Measurements from ENCODE around the gene GTPBP3. TPM values are rescaled to one million over a fixed set of nuclear protein-coding genes. Genes with fewer than 3 reads are reported as not detected.

GTPBP3 gene
- total and polyA plus RNA-seq, 5 donors from 2014 or later, result 5.2 to 26.1 (median 8.9) TPM

DNA sequence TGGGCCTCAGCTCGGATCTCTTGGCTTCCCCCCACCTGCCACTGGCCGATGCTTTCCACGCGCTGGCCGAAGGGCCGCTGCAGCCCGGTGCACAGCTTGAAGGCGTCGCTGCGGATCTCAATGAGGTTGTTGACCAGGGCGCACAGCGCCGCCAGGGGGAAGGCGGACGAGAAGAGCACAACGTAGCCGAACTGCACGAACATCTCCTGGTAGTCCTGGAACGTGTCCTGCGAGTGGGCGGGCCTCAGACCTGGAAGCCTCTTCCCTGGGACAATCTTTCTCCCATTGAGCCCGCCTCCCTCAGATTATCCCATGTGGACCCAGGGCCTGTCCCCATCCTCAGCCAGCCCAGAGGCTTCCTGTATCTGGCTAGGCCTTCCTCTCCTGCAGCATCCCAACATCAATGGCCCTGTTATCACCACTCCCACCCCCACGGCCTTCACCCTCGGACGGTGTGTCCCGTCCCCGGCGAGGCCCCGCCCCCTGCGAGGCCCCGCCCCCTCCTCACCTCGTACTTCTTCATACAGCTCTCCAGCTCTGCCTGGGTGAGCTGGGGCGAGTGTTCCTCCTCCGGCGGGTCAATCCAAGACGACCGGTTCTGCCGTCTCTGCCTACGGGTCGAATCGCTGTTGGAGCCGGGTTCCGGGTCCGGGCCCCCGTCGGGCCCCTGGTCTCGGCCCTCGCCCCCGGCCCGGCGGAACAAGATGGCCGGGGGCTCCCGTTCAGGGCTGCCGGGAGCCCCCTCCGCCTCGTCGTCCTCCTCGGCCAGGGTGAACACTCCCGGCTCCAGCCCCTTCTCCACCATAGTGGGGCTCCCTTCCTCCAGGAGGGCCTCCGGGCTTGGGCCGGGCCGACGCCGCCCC, 9.5 kb upstream of the GTPBP3 start:
- peak; percentile 65 to 71 for ATAC-seq (ENCODE audit: low read depth in 2 of 2)
- H3K9me3 ChIP-seq (ENCODE audit: control insufficient read depth in 2 of 2, low read length in 2 of 2), result no peaks in the 10 kb centered on the region
- peaks cover 6% of the 10 kb centered on the region for H3K27me3 Mint-ChIP-seq
- H3K27ac Mint-ChIP-seq, result peak overlapping the region in 2 of 3 donors; percentile 38 to 65
- no peaks in the 10 kb centered on the region for H3K9me3 Mint-ChIP-seq
- no peaks in the 10 kb centered on the region for H3K27me3 ChIP-seq (ENCODE audit: control insufficient read depth, insufficient read depth, low read length)
- DNase-seq, result peak; percentile 46 to 59 (median 55)
- H3K4me1 Mint-ChIP-seq, result peaks cover 0 to 19% (median 5%) of the 10 kb centered on the region in 4 donors
- H3K36me3 Mint-ChIP-seq, result no peaks in the 10 kb centered on the region
- H3K36me3 ChIP-seq (ENCODE audit: control insufficient read depth, insufficient read depth, low read length), result no peaks in the 10 kb centered on the region
- peaks cover 26% of the 10 kb centered on the region for H3K4me1 ChIP-seq (ENCODE audit: control insufficient read depth, insufficient read depth, low read length, poor library complexity, severe bottlenecking)
- H3K4me3 Mint-ChIP-seq, result peak overlapping the region; percentile 35 to 88 (median 81)
- peak overlapping the region; percentile 63 for H3K27ac ChIP-seq (ENCODE audit: insufficient read depth, low read length, poor library complexity, severe bottlenecking)
- H3K4me3 ChIP-seq (ENCODE audit: low read depth, low read length), result no peak overlapping the region

DNA sequence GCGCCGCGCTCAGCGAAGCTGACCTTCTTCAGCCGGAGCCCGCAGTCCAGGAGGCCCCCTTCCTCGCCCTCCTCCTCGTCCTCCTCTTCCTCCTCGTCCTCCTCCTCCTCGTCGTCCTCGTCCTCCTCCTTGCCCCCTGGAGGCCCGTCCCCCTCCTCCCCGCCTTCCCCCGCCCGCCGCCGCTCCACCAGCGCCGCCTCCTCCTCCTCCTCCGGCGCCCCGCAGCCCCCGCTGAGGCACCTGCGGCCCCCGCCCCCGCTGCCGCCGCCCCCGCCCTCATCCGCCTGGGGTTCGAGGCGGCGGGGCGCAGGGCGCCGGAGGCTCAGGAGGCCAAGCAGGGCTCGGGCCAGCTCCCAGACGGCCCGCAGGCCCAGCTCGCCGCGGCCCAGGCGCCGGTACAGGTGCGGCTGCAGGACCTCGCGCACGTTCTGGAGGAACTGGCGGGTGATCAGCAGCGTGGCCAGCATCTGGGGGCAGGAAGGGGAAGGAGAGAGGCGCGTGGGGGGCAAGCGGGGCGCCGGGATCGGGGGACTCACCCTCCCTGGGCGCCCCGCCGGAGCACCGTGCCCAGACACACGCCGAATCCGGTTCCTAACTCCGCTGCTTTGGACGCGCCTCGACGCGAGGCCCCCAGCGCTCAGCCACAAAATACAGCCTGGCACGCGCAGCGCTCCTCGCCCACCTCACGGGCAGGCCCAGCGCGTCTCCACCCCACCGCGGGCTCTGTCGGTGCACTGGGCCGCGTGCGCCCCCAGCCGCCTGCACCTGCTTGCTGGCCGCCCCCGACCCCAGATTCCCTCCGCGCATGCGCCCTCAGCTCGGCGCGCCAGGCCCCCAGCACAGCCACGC, 8.6 kb upstream of the GTPBP3 start:
- ATAC-seq (ENCODE audit: low read depth in 2 of 2) (peak; percentile 25 to 26), DNase-seq (peak in 2 of 3 donors; percentile 31 to 39)
- Histone ChIP-seq H3K4me3 (ENCODE audit: low read depth, low read length) (no peak overlapping the region), H3K9me3 (ENCODE audit: control insufficient read depth in 2 of 2, low read length in 2 of 2) (no peaks in the 10 kb centered on the region), H3K27me3 (ENCODE audit: control insufficient read depth, insufficient read depth, low read length) (no peaks in the 10 kb centered on the region), H3K4me1 (ENCODE audit: control insufficient read depth, insufficient read depth, low read length, poor library complexity, severe bottlenecking) (peaks cover 28% of the 10 kb centered on the region), H3K27ac (ENCODE audit: insufficient read depth, low read length, poor library complexity, severe bottlenecking) (peak overlapping the region; percentile 63), H3K36me3 (ENCODE audit: control insufficient read depth, insufficient read depth, low read length) (no peaks in the 10 kb centered on the region)
- H3K9me3 Mint-ChIP-seq, result no peaks in the 10 kb centered on the region
- peaks cover 0 to 21% (median 7%) of the 10 kb centered on the region in 4 donors for H3K4me1 Mint-ChIP-seq
- H3K27me3 Mint-ChIP-seq, result peaks cover 6% of the 10 kb centered on the region
- H3K4me3 Mint-ChIP-seq, result peak overlapping the region in 2 of 4 donors; percentile 85 to 88
- H3K36me3 Mint-ChIP-seq, result no peaks in the 10 kb centered on the region
- no peak overlapping the region for H3K27ac Mint-ChIP-seq

DNA sequence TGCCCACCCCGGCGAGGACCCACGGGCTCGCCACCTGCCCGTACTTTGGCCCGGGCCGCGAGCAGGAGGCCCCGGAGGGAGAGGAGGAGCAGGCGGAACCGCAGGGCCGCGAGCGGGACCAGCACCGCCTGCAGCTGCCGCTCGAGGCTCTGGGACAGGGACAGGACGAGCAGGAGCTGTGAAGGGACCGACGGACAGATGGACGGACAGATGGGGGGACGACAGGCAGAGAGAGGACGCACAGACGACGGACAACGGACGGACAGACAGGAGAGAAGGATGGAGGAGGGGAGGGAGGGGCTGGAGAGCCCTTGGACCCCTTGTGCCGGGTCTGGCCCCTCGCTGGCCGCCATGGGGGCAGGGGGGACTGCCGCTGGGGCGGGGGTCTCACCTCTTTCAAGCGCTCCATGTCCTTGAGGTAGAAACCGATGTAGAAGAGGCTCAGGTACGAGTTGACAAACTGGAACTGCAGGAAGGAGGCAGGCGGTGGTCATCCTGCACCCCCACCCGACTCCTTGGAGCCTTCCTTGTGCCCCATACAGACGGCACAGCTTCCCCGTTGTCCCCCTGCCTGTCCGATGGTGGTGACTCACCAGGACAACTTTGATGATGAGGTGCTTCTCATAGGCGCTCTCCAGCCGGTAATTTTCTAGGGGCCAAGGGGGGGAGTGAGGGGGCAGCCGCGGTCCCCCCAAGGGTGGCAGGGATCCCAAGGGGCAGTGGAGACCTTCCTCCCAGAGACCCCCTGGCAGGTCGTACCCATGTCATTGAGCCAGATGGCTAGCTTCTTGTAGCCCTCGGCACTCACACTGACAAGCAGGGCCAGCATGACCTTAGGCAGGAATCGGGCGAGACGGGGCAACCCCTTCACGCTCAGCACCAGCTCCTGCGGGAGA, 7.7 kb upstream of the GTPBP3 start:
- Mint-ChIP-seq H3K9me3 (no peaks in the 10 kb centered on the region), H3K36me3 (no peaks in the 10 kb centered on the region), H3K27me3 (peaks cover 9% of the 10 kb centered on the region), H3K4me1 (peaks cover under 1 to 25% (median 11%) of the 10 kb centered on the region in 4 donors), H3K27ac (no peak overlapping the region), H3K4me3 (peak overlapping the region; percentile 21 to 70 (median 54))
- Histone ChIP-seq H3K36me3 (ENCODE audit: control insufficient read depth, insufficient read depth, low read length) (no peaks in the 10 kb centered on the region), H3K27ac (ENCODE audit: insufficient read depth, low read length, poor library complexity, severe bottlenecking) (no peak overlapping the region), H3K27me3 (ENCODE audit: control insufficient read depth, insufficient read depth, low read length) (no peaks in the 10 kb centered on the region), H3K4me3 (ENCODE audit: low read depth, low read length) (no peak overlapping the region), H3K9me3 (ENCODE audit: control insufficient read depth in 2 of 2, low read length in 2 of 2) (no peaks in the 10 kb centered on the region), H3K4me1 (ENCODE audit: control insufficient read depth, insufficient read depth, low read length, poor library complexity, severe bottlenecking) (peaks cover 34% of the 10 kb centered on the region)
- ATAC-seq (ENCODE audit: low read depth in 2 of 2) (no peak), DNase-seq (no peak)

DNA sequence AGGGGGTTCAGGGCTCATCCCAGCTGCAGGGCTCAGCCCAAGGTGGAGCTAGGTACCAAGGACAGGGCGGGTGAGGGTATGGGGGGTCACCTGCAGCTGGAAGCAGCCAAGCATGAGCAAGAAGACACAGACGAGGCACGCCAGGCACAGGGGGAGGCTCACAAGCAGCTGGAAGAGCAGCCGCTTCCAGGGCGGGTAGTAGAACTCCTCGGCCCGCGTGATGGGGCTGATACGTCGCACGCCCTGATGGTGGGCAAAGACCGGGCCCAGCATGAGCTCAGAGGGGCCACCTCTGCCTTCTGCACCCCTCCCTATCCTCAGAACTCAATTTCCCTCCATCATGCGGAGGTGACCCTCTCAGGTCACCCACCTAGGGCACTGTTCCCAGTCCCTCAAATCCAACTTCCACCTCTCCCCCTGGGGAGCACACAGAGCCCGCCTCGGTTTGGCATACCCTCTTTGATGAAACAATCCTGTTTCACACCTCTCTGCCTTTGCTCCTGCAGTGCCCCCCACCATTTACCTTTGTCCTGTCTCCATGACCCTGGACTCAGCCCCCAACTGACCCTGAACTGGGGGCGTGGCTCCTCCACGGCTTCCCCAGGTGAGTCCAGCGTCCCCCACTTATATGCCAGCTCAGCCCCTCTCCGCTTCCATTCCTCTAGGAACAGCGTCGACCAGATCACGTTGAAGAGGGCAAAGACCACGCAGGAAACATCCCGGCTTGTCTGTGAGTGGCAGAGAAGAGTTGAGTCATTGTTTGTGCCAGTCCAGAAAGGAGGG, 6.9 kb upstream of the GTPBP3 start:
- ATAC-seq (ENCODE audit: low read depth in 2 of 2), result no peak
- H3K27ac ChIP-seq (ENCODE audit: insufficient read depth, low read length, poor library complexity, severe bottlenecking), result no peak overlapping the region
- peaks cover 41% of the 10 kb centered on the region for H3K4me1 ChIP-seq (ENCODE audit: control insufficient read depth, insufficient read depth, low read length, poor library complexity, severe bottlenecking)
- H3K36me3 ChIP-seq (ENCODE audit: control insufficient read depth, insufficient read depth, low read length), result no peaks in the 10 kb centered on the region
- Mint-ChIP-seq H3K9me3 (no peaks in the 10 kb centered on the region), H3K27me3 (peaks cover 9% of the 10 kb centered on the region), H3K27ac (no peak overlapping the region), H3K36me3 (no peaks in the 10 kb centered on the region), H3K4me1 (peaks cover 5 to 31% (median 14%) of the 10 kb centered on the region in 4 donors), H3K4me3 (peak overlapping the region; percentile 27 to 86 (median 68))
- no peak for DNase-seq
- H3K27me3 ChIP-seq (ENCODE audit: control insufficient read depth, insufficient read depth, low read length), result no peaks in the 10 kb centered on the region
- no peak overlapping the region for H3K4me3 ChIP-seq (ENCODE audit: low read depth, low read length)
- no peaks in the 10 kb centered on the region for H3K9me3 ChIP-seq (ENCODE audit: control insufficient read depth in 2 of 2, low read length in 2 of 2)

DNA sequence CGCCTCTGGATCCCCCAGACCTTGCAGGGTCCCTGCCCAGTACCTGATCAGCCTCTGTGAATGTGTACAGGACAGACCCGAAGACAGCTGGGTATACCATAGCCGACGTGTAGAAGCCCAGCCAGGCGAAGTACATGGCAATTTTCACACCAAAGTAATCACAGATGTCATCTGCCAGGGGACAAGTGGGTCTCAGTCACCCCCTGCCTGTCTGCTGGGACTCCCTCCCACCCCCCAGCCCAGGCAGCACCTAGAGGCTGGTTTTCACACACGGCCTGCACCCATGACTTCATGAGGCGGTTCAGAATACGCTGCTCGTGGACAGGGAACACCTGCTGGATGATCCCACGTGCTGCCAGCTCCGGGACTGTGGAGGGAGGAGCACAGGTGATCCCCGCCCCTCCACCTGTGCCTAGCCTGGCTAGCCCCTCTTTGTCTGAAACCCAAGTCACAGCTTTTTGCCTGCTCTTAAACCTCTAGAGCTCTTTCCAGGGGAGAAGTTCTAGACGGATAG, 6.3 kb upstream of the GTPBP3 start:
- Histone ChIP-seq H3K4me1 (ENCODE audit: control insufficient read depth, insufficient read depth, low read length, poor library complexity, severe bottlenecking) (peaks cover 43% of the 10 kb centered on the region), H3K9me3 (ENCODE audit: control insufficient read depth in 2 of 2, low read length in 2 of 2) (no peaks in the 10 kb centered on the region), H3K27me3 (ENCODE audit: control insufficient read depth, insufficient read depth, low read length) (no peaks in the 10 kb centered on the region), H3K36me3 (ENCODE audit: control insufficient read depth, insufficient read depth, low read length) (no peaks in the 10 kb centered on the region), H3K4me3 (ENCODE audit: low read depth, low read length) (no peak overlapping the region), H3K27ac (ENCODE audit: insufficient read depth, low read length, poor library complexity, severe bottlenecking) (no peak overlapping the region)
- DNase-seq (no peak), ATAC-seq (ENCODE audit: low read depth in 2 of 2) (no peak)
- Mint-ChIP-seq H3K9me3 (no peaks in the 10 kb centered on the region), H3K27me3 (peaks cover 9% of the 10 kb centered on the region), H3K4me1 (peaks cover 5 to 33% (median 12%) of the 10 kb centered on the region in 4 donors), H3K36me3 (no peaks in the 10 kb centered on the region), H3K4me3 (peak overlapping the region in 3 of 4 donors; percentile 27 to 86 (median 75)), H3K27ac (no peak overlapping the region)

DNA sequence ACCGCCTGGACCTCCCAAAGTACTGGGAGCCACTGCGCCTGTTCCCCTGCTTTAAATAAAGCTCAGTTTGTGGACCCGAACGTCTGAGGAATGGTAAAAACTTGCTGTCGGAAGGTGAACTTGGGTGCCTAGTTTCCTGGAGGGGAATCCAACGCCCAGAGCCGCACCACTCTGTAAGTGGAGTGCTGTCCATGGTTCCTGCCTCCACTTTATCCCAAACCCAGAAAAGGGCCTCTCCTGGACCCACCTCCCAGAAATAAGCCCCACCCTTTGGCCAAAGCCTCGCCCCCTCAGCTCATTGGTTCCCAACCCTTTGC, 5.0 kb upstream of the GTPBP3 start:
- peaks cover 54% of the 10 kb centered on the region for H3K4me1 ChIP-seq (ENCODE audit: control insufficient read depth, insufficient read depth, low read length, poor library complexity, severe bottlenecking)
- ATAC-seq (ENCODE audit: low read depth in 2 of 2) (no peak), DNase-seq (no peak)
- H3K4me3 ChIP-seq (ENCODE audit: low read depth, low read length), result no peak overlapping the region
- Mint-ChIP-seq H3K9me3 (no peaks in the 10 kb centered on the region), H3K4me1 (peaks cover 5 to 44% (median 12%) of the 10 kb centered on the region in 4 donors), H3K27me3 (peaks cover 9% of the 10 kb centered on the region), H3K36me3 (no peaks in the 10 kb centered on the region), H3K4me3 (peak overlapping the region in 2 of 4 donors; percentile 27 to 74), H3K27ac (no peak overlapping the region)
- no peak overlapping the region for H3K27ac ChIP-seq (ENCODE audit: insufficient read depth, low read length, poor library complexity, severe bottlenecking)
- no peaks in the 10 kb centered on the region for H3K36me3 ChIP-seq (ENCODE audit: control insufficient read depth, insufficient read depth, low read length)
- H3K27me3 ChIP-seq (ENCODE audit: control insufficient read depth, insufficient read depth, low read length), result no peaks in the 10 kb centered on the region
- no peaks in the 10 kb centered on the region for H3K9me3 ChIP-seq (ENCODE audit: control insufficient read depth in 2 of 2, low read length in 2 of 2)

All from CD4-positive, CD25-positive, alpha-beta regulatory T cell (primary cell).